ENCODE results near the gene CYBA.

The CYBA gene

GRCh38 chr16:88627531-88628411, 23.1 kb downstream of the CYBA start:
- no peak for FAIRE-seq

- FAIRE-seq: no peak
Observed at GRCh38 chr16:88626646-88627045, 24.2 kb downstream of the CYBA start.

GRCh38 chr16:88624977-88625576, 25.8 kb downstream of the CYBA start:
- FAIRE-seq: no peak

- FAIRE-seq: no peak
Observed at GRCh38 chr16:88624481-88624880, 26.4 kb downstream of the CYBA start.

- FAIRE-seq: no peak
Observed at GRCh38 chr16:88623858-88624257, 27.0 kb downstream of the CYBA start.

- no peak for FAIRE-seq
Observed at GRCh38 chr16:88622866-88623265, 28.0 kb downstream of the CYBA start.

GRCh38 chr16:88622125-88622524, 28.7 kb downstream of the CYBA start:
- no peak for FAIRE-seq

- no peak for FAIRE-seq
Observed at GRCh38 chr16:88619859-88620815, 30.7 kb downstream of the CYBA start.

GRCh38 chr16:88618956-88619667, 31.7 kb downstream of the CYBA start:
- FAIRE-seq: no peak

GRCh38 chr16:88618182-88618955, 32.5 kb downstream of the CYBA start:
- FAIRE-seq: no peak

- FAIRE-seq: no peak
Observed at GRCh38 chr16:88617268-88618031, 33.4 kb downstream of the CYBA start.

- no peak for FAIRE-seq
Observed at GRCh38 chr16:88616736-88617135, 34.1 kb downstream of the CYBA start.

- no peak for FAIRE-seq
Observed at GRCh38 chr16:88616320-88616719, 34.5 kb downstream of the CYBA start.

GRCh38 chr16:88614818-88615580, 35.9 kb downstream of the CYBA start:
- FAIRE-seq: no peak

- FAIRE-seq: no peak
Observed at GRCh38 chr16:88613911-88614817, 36.7 kb downstream of the CYBA start.

GRCh38 chr16:88613293-88613692, 37.6 kb downstream of the CYBA start:
- FAIRE-seq: no peak

GRCh38 chr16:88610909-88611812, 39.7 kb downstream of the CYBA start:
- FAIRE-seq: no peak

- FAIRE-seq: no peak
Observed at GRCh38 chr16:88610080-88610479, 40.8 kb downstream of the CYBA start.

Data from TTC549 (cell line).